HG03095 (cell line): Measurements from ENCODE around the gene GLI2.

Experiments used
- ATAC-seq: cut with Tn5 transposase; IDR thresholded peaks from one replicate; pipeline ENCODE4 v1.9.1; 2021; ENCODE audit warnings: moderate library complexity; ENCODE audit not compliant: unreplicated experiment

Gene GLI2

DNA sequence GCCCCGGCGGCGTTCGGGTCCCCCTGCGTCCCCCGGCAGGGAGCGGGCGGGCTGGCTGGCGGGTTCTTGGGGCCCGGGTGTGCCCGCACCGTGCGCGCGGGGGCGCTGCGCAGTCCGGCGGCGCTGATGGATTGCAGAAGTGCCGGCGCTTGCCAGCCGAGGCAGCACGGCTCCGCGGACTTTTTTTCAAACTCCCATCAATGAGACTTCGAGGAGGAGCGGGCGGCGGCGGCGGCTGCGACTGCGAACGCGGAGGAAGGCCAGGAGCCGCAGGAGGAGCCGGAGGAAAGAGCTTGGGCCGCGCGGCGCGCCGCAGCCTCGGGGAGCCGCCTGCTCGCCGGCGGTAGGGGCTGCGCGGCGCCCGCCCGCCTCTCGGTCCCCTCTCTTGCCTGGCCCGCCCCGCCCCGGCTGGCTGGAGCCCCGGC, at the start of gene GLI2:
Gene GLI2, plus strand, starts transcription at position 123 of the 425 bp plus-strand sequence. CDS start 61,453 bp downstream, outside the sequence.
- no peak for ATAC-seq

DNA sequence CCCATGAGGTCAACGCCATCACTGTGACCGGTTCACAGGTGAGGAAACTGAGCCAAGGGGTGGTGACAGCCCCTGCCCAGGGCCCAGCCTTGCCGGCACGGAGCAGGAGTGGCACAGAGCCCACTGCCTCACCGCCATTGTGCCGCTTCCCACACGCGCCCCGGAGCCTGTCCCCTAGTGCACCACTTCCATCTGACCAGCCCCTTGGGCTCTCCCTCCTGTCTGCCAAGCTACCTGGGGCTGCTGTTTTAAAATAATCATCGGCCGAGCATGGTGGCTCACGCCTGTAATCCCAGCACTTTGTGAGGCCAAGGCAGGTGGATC, 49.7 kb upstream of the GLI2 start:
- ATAC-seq: no peak

DNA sequence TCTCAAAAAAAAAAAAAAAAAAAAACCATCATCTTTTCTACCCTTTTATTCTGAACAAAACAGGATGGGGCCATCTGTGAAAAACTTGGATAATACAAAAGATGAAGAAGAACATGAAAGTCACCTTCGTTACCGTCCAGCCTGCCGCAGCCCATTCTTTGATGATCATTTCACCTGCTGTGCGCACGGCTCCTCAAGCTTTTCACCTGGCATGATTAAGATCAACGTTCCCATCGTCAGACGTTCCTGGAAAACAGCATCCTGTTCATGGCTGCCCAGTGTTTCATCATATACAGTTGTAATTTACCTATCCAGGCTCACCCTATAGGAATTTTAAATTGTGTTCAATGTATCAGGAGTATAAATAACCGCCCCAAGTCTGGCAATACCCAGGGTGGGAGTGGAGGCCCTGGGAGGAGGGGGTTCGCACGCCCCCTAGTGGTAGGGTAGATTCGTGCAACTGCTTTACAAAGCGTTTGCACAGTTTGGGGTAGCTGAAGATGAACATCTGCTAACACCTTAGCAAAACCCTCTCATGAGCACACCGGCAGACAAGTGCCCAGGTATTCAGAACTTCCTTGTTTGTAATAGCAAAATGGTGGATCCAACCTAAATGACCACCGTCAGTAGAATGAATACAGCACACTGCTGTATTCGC, 49.0 kb upstream of the GLI2 start:
- no peak for ATAC-seq

DNA sequence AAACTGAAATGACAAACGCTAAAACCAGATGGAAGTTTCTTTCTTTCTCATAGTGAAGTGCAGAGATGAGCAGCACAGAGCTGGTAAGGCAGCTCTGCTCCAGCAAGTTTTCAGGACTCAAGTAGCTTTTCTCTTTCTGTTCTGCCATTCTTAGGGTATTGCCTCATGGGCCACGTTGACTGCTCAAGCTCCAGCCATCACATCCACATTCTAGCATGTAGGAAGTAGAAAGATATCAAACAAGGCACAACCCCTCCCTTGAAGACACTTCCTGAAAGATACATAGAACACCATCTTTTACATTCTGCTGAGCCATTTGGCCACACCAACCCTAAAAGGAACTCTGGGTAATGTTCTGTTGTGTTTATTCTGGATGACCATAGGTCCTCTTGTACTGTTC, 48.5 kb upstream of the GLI2 start:
- ATAC-seq: no peak

DNA sequence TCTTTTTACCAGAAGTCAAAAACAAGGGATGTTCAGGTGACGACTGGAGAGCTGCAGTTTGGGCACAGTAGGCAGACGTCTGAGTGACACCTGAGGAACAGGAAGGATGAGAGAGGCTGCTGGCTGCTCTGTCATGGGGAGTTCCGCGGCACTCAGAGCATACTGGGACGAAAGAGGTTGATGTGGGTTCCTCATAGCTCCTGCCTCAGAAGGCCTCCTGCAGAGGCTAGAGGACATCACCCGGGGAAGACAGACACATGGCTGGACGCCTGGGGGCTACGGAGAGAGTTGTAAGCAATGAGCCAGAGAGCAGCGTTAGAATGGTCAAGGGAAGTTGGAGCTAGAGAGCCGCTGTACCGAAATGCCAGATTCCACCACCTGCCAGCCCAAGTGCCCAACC, 45.1 kb upstream of the GLI2 start:
- no peak for ATAC-seq

DNA sequence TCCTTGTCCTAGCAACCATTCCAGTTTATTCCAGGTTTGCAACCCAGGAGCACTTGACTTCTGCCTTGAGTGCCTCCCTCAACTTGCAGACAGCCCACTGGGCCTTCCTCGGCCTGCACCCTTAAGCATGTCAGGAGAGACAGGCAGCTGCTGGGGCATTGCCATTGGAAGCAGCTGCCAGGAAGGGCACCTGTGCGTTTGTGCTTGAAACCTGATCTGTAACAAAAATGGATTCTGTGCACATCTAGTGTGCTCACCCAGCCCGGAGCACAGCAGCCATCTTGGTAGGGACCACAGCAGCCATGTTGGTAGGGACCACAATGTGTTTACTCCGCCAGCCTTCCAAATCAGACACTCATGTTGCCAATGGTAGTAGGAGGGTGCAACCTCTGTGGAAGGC, 44.3 kb upstream of the GLI2 start:
- ATAC-seq: no peak

DNA sequence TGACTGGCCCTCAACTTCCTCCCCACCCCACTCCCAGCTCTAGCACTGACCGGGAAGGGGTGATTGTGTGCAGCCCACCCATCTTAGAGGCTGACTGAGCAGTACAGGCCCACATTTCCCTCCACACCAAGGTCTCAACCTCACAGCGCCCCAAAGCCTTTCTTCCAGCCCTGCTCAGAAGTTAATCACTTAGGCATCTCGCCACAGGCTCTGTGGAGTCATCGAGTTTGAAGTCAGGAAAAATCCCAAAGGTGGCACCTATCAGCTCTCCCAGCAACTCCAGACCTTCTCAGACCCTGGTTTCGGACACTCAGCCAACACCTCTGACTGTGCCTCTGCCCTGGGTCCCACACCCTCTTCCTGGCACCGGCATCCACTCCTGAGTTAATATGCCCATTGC, 43.0 kb upstream of the GLI2 start:
- ATAC-seq: no peak

DNA sequence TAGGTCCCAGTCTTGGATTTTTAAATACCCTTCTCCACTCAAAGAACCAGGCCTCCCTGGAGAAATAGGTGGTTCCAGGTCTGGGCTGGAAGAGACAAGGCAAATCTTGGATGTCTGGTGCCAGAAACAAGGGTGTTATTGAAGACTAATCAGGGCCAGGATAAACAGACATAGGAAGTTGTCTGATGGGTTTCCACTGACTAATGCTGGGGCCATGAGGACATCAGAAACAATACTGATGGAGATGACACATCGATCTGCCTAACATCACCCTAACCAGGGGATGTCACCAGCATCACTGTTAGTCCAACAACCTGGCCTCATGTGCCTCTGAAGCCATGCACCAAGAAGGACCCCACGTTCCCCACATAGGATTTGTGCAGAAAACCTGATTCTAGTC, 42.5 kb upstream of the GLI2 start:
- ATAC-seq: no peak

DNA sequence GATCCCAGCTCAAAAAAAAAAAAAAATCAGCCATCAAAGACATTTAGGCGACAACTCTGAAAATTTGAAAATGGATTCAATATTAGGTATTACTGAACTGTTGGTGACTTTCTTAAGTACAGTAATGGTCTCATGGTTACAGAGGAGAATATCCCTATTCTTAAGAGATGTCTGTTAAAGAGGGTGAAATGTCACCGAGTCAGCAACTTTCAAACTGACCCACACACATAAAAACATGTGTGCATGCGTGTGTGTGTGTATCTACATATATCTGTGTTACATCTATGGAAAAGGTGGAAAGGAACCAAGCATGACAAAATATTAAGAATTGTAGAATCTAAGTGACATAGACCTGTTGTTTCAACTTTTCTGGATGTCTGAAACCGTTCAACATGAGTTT, 41.6 kb upstream of the GLI2 start:
- no peak for ATAC-seq

DNA sequence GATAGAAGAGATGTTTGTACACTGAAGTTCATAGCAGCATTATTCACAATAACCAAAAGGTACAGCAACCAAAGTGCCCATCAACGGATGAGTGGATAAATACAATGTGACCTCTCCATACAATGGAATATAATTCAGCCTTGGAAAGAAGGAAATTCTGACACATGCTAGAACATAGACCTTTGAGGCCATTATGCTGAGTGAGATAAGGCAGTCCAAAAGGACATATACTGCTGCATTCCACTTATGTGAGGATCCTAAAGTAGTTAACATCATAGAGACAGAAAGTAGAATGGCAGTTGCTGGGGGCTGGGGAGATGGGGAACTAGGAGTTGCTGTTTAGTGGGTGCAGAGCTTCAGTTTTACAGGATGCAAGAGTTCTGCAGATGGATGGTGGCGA, 38.2 kb upstream of the GLI2 start:
- no peak for ATAC-seq

DNA sequence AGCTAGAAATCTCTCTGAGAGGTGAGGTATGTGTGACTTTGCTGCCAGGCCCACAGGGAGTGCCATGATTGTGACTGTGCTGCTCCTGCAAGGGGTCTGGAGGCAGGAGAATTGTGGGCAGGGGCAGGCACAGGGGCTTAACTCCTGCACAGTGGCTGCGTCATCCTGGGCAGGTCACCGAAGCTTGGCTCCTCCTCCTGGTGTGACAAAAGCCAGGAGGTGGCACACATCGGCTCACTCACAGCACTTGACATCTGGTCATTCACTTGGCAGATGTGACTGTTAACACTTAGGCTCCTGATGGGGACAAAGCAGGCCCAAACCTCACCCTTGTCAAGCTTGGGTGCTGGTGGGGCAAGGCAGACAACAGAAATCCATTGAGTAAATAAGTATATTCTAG, 36.4 kb upstream of the GLI2 start:
- ATAC-seq: no peak

DNA sequence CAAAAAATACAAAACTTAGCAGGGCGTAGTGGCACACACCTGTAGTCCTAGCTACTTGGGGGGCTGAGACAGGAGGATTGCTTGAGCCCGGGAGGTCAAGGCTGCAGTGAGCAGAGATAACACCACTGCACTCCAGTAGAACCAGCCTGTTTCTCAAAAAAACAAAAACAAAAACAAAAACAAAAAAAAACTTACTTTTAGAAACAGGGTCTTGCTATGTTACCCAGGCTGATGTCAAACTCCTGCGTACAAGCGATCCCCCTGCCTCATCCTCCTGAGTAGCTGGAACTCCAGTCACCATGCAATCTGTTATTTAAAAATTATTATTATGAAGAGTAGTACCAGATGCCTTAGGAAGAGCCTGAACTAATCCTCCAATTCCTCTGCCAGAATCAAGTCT, 35.0 kb upstream of the GLI2 start:
- ATAC-seq: no peak

DNA sequence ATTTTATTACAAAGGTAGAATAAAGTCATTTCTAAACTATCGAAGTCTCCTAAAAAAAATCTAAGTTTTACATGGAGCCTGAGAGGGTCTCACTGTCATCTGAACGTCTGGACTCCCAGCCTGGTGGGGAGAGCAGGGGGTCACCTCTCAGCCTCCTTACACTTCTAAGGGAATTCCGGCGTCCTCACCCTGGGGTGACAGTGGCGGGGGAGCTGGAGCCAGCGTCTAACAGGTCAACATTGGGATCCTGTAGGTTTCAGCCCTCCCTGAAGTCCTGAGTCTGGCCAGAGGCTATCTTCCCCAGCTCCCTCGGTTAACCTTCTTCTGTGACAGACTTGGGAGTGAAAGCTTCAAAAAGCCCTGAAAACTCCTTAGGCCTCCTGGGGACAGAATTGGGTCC, 34.6 kb upstream of the GLI2 start:
- no peak for ATAC-seq

DNA sequence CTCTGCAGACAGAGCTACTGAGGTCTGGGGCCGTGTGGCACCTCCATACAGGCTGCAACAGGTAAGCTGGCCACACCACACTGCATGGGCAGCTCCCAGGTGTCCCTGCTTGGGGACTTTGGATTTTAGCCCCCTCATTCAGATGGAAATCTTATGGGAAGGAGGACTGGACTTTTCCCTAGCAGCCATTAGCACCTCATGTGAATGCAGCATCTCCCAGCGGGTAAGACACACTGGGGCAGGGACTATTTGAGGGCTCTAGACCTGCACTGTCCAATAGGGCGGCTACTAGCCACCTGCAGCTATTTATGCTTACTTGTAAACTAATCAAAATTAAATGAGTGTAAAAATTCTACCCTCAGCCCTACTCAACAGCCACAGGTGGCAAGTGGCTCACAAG, 34.2 kb upstream of the GLI2 start:
- no peak for ATAC-seq

DNA sequence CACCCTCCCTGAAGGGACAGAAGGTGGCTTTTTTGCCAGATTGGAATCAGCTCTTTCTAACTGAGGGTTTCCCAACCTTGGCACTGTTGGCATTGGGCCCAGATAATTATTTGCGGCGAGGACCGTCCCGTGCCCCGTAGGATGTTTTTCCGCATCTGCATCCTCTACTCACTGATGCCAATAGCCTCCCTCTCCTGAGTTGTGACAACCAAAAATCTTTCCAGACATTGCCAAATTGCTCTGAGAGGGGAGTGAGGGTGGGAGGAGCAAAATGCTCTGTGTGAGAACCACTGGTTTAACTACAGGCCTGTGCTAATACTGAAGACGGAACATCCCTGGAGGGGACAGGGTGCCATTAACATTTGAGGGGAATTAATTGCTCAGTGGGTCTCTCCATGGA, 33.6 kb upstream of the GLI2 start:
- no peak for ATAC-seq

DNA sequence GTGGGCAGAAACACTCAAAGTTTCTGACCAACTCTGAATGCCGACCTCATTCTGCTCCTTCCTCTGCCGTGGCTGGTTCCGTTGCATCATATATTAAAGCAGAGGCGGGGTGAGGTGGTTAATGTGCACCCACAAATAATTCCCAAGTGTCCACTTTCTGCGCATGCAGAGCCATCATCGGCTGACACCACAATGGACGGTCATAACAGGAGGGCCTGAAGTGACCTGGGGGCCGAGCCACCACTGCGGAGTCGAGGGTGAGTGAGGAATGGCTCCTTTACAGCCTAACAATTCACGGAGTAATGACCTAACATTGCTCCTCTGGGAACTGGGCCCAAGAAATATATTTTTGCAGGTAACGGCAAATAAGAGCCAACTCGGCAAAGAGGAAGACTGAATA, 32.9 kb upstream of the GLI2 start:
- no peak for ATAC-seq

DNA sequence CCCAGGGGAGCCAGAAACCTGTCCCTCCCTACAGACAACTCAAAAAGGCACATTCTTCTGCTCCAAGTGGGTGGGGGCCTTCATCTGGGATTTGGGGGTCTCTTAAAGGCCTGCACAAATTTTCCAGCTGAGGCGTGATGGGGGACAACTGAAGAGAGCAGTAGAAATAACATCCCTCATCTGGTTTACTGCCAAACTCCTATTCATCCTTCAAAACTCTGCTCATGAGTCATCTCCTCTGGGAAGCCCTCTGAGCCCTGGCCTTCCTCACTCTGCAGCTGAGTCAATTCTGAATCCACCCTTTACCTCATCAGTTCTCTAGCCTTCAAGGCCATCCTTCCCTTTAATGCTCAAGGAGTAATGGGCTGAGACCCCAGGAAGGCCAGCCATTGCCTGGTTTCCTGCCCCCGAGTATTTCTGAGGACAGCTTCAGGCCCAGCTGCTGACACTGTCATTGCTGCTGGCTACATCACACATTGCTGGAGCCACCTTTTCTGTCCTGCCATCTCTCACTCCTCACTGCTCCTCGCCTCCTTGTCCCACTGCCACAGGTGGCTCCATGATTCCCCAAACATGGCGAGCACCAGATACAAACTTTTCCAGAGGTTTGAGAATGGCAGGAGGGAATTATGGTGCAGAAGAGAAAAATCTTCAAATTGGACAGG, 32.2 kb upstream of the GLI2 start:
- no peak for ATAC-seq

DNA sequence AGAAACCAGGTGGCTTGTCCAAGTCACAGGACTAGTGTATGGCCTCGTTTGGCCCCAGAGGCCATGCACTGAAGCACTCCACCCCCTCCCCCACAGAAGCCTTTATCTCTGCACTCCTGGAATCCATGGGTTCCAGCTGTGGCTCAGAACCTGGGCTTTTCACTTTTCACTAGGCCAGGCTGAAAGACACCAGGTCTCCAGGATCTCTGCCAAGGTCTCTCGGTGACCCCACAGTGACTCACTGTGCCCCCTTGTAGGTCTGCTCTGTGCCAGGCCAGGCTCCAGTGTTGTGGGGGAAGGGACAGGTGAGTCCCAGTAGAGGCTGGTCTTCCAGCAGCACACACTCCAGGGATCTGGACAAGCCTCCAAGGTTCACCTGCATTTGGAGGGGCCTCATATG, 31.0 kb upstream of the GLI2 start:
- ATAC-seq: no peak

DNA sequence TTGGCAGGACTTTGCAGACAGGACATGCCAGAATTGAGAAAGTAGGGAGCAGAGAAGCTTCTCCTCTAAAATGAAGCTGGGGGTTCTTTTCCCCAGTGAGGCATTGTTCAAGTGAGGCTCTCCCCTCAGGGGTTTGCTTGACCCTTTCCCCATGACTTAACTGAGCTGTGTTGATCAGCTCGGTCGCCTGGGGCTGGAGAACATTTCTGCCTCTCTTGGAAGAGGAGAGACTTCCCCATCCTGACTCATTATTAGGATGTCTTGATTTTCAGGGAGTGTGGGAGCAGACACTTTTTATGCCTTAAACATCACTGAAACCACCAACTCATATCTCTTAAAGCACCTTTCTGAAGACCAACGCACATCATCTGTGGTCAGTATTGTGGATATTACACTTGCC, 27.9 kb upstream of the GLI2 start:
- ATAC-seq: no peak

DNA sequence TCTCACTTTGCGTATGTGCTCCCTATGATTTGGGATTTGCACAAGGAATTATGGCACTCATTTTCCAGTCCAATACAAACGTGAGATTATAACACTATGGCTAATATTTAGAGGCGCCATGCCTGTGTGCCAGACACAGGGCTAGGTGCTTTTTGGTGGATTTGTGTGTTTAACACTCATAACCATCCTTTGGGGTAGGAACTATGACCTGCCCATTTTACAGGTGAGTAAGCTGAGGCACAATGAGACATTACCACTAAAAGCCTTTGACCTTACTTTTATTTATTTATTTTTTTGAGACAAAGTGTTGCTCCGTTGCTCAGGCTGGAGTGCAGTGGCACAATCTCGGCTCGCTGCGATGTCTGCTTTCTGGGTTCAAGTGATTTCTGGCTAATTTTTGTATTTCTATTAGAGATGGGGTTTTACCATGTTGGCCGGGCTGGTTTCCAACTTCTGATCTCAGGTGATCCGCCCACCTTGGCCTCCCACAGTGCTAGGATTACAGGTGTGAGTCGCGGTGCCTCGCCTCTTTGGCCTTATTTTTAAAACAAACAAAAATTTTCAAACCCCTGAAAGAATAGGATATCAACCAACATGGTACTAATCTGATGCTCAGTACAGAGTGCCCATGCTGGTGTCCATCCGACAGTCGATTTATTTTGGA, 26.6 kb upstream of the GLI2 start:
- ATAC-seq: no peak

DNA sequence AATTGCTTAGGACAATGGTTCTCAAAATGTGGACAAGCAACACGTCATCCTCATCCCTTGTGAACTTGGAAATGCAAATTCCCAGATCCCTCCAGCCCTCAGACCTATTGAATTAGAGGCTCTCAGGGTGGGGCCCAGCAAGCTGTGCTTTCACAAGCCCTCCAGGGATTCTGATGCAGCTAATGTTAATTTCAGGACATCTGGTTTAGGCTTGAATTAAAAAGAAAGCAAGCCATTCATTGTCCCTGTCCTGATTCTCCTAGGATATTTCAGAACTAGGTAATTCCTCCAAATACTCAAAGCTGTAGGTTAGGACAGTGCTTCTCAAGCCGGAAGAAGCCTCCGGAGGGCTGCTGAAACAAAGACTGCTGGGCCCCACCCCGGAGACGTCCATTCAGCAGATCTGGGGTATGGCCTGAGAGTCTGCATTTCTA, 26.0 kb upstream of the GLI2 start:
- no peak for ATAC-seq

DNA sequence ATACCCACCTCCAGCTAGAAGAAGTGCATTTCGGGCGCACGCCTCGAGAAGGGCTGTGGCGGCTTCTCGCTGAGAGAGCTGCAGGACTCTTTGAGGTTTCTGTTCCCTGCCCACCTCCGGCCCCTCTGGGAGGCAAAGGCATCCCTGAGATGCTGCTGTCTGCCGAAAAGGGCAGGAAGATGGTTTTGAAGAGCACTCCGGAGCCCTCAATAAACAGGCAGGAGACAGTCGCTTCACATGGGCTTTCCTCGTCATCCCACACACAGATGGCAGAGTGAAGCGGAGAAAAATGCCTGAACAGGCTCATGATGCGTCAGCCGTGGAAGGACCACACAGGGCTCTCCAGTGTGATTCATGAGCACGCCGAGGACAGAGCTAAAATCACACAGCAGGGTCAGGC, 25.4 kb upstream of the GLI2 start:
- ATAC-seq: no peak

DNA sequence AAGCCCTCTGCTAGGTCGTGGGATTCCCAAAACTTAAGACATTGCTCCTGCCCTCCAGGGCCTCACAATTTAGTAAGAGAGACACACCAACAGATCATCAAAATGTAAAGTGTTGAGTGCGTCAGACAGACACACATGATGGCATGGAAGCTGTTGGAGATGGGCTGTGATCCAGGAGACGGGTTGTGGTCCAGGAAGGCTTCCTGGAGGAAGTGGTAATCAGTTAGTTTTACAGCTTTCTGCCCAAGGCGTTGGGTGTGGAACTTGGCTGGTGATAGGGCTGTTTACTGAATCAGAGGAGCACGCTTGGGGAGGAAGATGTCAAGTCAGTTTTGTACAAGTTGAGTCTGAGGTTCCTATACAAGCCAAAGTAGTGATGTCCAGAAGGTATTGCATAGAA, 24.0 kb upstream of the GLI2 start:
- ATAC-seq: no peak
